ENCODE measurements around the gene LNP1. TPM values are rescaled to one million over a fixed set of nuclear protein-coding genes. Genes with fewer than 3 reads are reported as not detected.
A peak's percentile ranks its signal among the peaks of the same experiment; 100 is the strongest.

The LNP1 gene
- total and polyA plus RNA-seq, 2 of the 13 experiments (the other 11 are each of a cell fraction or from before 2014, with no cell fraction given) = 3.6 to 7.0 TPM

DNA sequence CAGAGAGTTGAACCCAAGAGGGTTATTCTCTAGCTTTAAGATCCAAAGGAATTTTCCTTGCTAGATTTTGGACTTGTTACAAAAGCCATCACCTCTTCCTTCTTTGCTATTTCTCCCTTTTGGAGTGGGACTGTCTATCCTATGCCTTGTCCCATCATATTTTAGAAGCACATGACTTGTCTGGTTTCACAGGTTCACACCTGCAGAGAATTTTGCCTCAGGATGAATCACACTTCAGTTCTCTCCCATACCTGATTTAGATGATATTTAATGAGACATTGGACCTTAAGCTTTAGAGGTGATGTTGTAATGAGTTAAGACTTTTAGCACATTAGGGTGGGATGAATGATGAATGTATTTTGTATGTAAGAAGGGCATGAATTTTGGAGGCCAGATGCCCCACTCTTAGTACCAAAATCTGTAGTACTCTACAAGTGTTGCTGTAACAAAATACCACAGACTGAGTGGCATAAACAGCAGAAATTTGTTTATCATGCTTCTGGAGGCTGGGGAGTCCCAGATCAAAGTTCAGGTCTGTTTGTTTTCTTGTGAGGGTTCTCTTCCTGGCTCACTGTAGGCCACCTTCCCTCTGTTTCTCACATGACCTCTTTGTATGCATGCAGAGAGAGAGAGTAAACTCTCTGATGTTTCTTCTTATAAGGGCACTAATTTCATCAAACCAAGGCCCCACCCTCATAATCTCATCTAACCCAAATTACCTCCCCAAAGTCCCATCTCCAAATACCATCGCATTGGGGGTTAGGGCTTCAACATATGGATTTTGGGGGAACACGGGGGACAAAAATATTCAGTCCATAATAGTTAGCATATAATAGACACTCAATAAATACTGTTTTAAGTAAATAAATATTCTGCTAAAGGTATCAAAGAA, 10.0 kb downstream of the LNP1 start (continued):
- TF ChIP-seq, protein P1, sequence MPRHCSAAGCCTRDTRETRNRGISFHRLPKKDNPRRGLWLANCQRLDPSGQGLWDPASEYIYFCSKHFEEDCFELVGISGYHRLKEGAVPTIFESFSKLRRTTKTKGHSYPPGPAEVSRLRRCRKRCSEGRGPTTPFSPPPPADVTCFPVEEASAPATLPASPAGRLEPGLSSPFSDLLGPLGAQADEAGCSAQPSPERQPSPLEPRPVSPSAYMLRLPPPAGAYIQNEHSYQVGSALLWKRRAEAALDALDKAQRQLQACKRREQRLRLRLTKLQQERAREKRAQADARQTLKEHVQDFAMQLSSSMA (CRISPR knock-in tag; IDR thresholded peaks at IDR 0.05) = no peak
- TF ChIP-seq ZNF138 (CRISPR knock-in tag; IDR thresholded peaks at IDR 0.05; ENCODE audit: low read depth) = no peak
- TF ChIP-seq NCOA2 (CRISPR knock-in tag; IDR thresholded peaks at IDR 0.05) = no peak
- no peak for TF ChIP-seq SMC3 (IDR thresholded peaks at IDR 0.05; ENCODE audit: low read length)
- TF ChIP-seq IRF2 (CRISPR knock-in tag; IDR thresholded peaks at IDR 0.05) = no peak
- TF ChIP-seq ZNF770 (CRISPR knock-in tag; IDR thresholded peaks at IDR 0.05) = 0 out of 2 replicates have a peak, but pooled peaks have one; percentile 23
- no peak for TF ChIP-seq ZSCAN21 (CRISPR knock-in tag; IDR thresholded peaks at IDR 0.05; ENCODE audit: borderline replicate concordance)
- no peak for TF ChIP-seq ZFYVE20 (CRISPR knock-in tag; IDR thresholded peaks at IDR 0.05; ENCODE audit: borderline replicate concordance, low read depth)
- TF ChIP-seq ZNF644 (CRISPR knock-in tag; IDR thresholded peaks at IDR 0.05; ENCODE audit: low read depth) = no peak
- peak; percentile 31; the same call in 1 of the 2 replicates for TF ChIP-seq FOXA3 (CRISPR knock-in tag; IDR thresholded peaks at IDR 0.05)
- no peak for TF ChIP-seq ZNF230 (CRISPR knock-in tag; IDR thresholded peaks at IDR 0.05)
- TF ChIP-seq, protein P2, sequence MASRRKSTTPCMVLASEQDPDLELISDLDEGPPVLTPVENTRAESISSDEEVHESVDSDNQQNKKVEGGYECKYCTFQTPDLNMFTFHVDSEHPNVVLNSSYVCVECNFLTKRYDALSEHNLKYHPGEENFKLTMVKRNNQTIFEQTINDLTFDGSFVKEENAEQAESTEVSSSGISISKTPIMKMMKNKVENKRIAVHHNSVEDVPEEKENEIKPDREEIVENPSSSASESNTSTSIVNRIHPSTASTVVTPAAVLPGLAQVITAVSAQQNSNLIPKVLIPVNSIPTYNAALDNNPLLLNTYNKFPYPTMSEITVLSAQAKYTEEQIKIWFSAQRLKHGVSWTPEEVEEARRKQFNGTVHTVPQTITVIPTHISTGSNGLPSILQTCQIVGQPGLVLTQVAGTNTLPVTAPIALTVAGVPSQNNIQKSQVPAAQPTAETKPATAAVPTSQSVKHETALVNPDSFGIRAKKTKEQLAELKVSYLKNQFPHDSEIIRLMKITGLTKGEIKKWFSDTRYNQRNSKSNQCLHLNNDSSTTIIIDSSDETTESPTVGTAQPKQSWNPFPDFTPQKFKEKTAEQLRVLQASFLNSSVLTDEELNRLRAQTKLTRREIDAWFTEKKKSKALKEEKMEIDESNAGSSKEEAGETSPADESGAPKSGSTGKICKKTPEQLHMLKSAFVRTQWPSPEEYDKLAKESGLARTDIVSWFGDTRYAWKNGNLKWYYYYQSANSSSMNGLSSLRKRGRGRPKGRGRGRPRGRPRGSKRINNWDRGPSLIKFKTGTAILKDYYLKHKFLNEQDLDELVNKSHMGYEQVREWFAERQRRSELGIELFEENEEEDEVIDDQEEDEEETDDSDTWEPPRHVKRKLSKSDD (CRISPR knock-in tag; IDR thresholded peaks at IDR 0.05; ENCODE audit: low read depth) = no peak
- TF ChIP-seq, protein P3, sequence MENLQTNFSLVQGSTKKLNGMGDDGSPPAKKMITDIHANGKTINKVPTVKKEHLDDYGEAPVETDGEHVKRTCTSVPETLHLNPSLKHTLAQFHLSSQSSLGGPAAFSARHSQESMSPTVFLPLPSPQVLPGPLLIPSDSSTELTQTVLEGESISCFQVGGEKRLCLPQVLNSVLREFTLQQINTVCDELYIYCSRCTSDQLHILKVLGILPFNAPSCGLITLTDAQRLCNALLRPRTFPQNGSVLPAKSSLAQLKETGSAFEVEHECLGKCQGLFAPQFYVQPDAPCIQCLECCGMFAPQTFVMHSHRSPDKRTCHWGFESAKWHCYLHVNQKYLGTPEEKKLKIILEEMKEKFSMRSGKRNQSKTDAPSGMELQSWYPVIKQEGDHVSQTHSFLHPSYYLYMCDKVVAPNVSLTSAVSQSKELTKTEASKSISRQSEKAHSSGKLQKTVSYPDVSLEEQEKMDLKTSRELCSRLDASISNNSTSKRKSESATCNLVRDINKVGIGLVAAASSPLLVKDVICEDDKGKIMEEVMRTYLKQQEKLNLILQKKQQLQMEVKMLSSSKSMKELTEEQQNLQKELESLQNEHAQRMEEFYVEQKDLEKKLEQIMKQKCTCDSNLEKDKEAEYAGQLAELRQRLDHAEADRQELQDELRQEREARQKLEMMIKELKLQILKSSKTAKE (CRISPR knock-in tag; IDR thresholded peaks at IDR 0.05; ENCODE audit: borderline replicate concordance) = no peak
- no peak for TF ChIP-seq GABPB1 (CRISPR knock-in tag; IDR thresholded peaks at IDR 0.05)
- TF ChIP-seq BORCS8-MEF2B (CRISPR knock-in tag; IDR thresholded peaks at IDR 0.05) = no peak
- TF ChIP-seq MTERF4 (CRISPR knock-in tag; IDR thresholded peaks at IDR 0.05) = no peak
- no peak for TF ChIP-seq SCMH1 (CRISPR knock-in tag; IDR thresholded peaks at IDR 0.05; ENCODE audit: borderline replicate concordance)
- no peak for TF ChIP-seq ONECUT2 (CRISPR knock-in tag; IDR thresholded peaks at IDR 0.05)
- TF ChIP-seq HOXA3 (CRISPR knock-in tag; IDR thresholded peaks at IDR 0.05) = no peak
- no peak for TF ChIP-seq KDM6A (CRISPR knock-in tag; IDR thresholded peaks at IDR 0.05; ENCODE audit: low read depth)
- TF ChIP-seq ZNF570 (CRISPR knock-in tag; IDR thresholded peaks at IDR 0.05; ENCODE audit: borderline replicate concordance) = no peak
